HUES6 (cell line): ENCODE measurements around the gene MAP1LC3A.
"Not testable (repeated sequence)": the region's sequence is repeated elsewhere in the genome, so short reads cannot be mapped to it uniquely, and the experiment has no call there.

Experiments used
- H3K27ac ChIP-seq: 2 replicates; pipeline ENCODE4 v1.7.0; 2013; ENCODE audit warnings: low read depth, mild to moderate bottlenecking, low read length, inconsistent platforms
- H3K27me3 ChIP-seq: 2 replicates; pipeline ENCODE4 v1.6.1; 2013; ENCODE audit warnings: low read length; ENCODE audit not compliant: control insufficient read depth, insufficient read depth
- H3K36me3 ChIP-seq: 2 replicates; pipeline ENCODE4 v1.6.1; 2013; ENCODE audit warnings: low read length; ENCODE audit not compliant: control insufficient read depth, insufficient read depth
- H3K4me1 ChIP-seq: 2 replicates; pipeline ENCODE4 v1.6.1; 2013; ENCODE audit warnings: low read length; ENCODE audit not compliant: control insufficient read depth, insufficient read depth
- H3K4me3 ChIP-seq: 2 replicates; pipeline ENCODE4 v1.5.1; 2013; ENCODE audit warnings: low read depth, low read length
- H3K9ac ChIP-seq: one replicate; pipeline ENCODE4 v1.6.1; 2013; ENCODE audit warnings: mild to moderate bottlenecking, low read length
- H3K9me3 ChIP-seq: 2 replicates; pipeline ENCODE4 v1.6.1; 2013; ENCODE audit warnings: low read depth, low read length; ENCODE audit not compliant: control insufficient read depth, insufficient read depth

MAP1LC3A gene

GRCh38 chr20:34558320-34559218 lies at the start of gene MAP1LC3A:
Gene MAP1LC3A (plus strand): TSS chr20:34558718. CDS start chr20:34558869, 151 bp downstream.
- H3K9ac ChIP-seq = peak within 1 kb of the TSS; percentile 66

GRCh38 chr20:34510575-34510974 lies 47.9 kb upstream of the MAP1LC3A start:
- H3K27ac ChIP-seq = no peak overlapping the region
- no peaks in the 10 kb centered on the region for H3K9me3 ChIP-seq
- no peak overlapping the region for H3K4me3 ChIP-seq
- peaks cover 36% of the 10 kb centered on the region for H3K36me3 ChIP-seq
- no peaks in the 10 kb centered on the region for H3K27me3 ChIP-seq
- no peak overlapping the region for H3K9ac ChIP-seq
- H3K4me1 ChIP-seq = 0 out of 2 replicates have a peak, but pooled peaks cover 4% of the 10 kb centered on the region

More at GRCh38 chr20:34558320-34559218, at the start of gene MAP1LC3A:
- H3K4me1 ChIP-seq = no peaks in the 10 kb centered on the region
- peak within 1 kb of the TSS; percentile 78 for H3K4me3 ChIP-seq
- H3K27me3 ChIP-seq = no peaks in the 10 kb centered on the region
- H3K36me3 ChIP-seq = 0 out of 2 replicates have a peak, but pooled peaks cover 3% of the 10 kb centered on the region
- H3K9me3 ChIP-seq = no peaks in the 10 kb centered on the region
- peak within 1 kb of the TSS; percentile 62; the same call in 1 of the 2 replicates for H3K27ac ChIP-seq

- no peaks in the 10 kb centered on the region for H3K9me3 ChIP-seq
- H3K27me3 ChIP-seq = no peaks in the 10 kb centered on the region
- H3K4me3 ChIP-seq = no peak overlapping the region
- 0 out of 2 replicates have a peak, but pooled peaks cover 4% of the 10 kb centered on the region for H3K4me1 ChIP-seq
- no peak overlapping the region for H3K27ac ChIP-seq
- peaks cover 24% of the 10 kb centered on the region for H3K36me3 ChIP-seq
- H3K9ac ChIP-seq = no peak overlapping the region
These were observed 46.6 kb upstream of the MAP1LC3A start for GRCh38 chr20:34511891-34512265.

- Histone ChIP-seq H3K27ac (no peak overlapping the region), H3K9ac (no peak overlapping the region), H3K27me3 (no peaks in the 10 kb centered on the region), H3K36me3 (peaks cover 22% of the 10 kb centered on the region), H3K4me1 (0 out of 2 replicates have a peak, but pooled peaks cover 4% of the 10 kb centered on the region), H3K9me3 (no peaks in the 10 kb centered on the region), H3K4me3 (no peak overlapping the region)
These were observed 46.1 kb upstream of the MAP1LC3A start for GRCh38 chr20:34512266-34512954.

GRCh38 chr20:34512955-34513419 lies 45.5 kb upstream of the MAP1LC3A start:
- Histone ChIP-seq H3K27ac (no peak overlapping the region), H3K9ac (no peak overlapping the region), H3K4me3 (no peak overlapping the region), H3K36me3 (peaks cover 17% of the 10 kb centered on the region), H3K9me3 (no peaks in the 10 kb centered on the region), H3K4me1 (0 out of 2 replicates have a peak, but pooled peaks cover 4% of the 10 kb centered on the region), H3K27me3 (no peaks in the 10 kb centered on the region)

- H3K4me3 ChIP-seq, H3K4me1 ChIP-seq, H3K27ac ChIP-seq, H3K27me3 ChIP-seq, H3K36me3 ChIP-seq, H3K9me3 ChIP-seq, H3K9ac ChIP-seq: not testable (repeated sequence)
These were observed 44.5 kb upstream of the MAP1LC3A start for GRCh38 chr20:34514034-34514433.

GRCh38 chr20:34514897-34515483 lies 43.5 kb upstream of the MAP1LC3A start:
- H3K4me3 ChIP-seq = peak overlapping the region; percentile 98
- H3K9ac ChIP-seq = peak overlapping the region; percentile 89
- H3K27me3 ChIP-seq = no peaks in the 10 kb centered on the region
- H3K9me3 ChIP-seq = no peaks in the 10 kb centered on the region
- peaks cover 11% of the 10 kb centered on the region; the same call in 1 of the 2 replicates for H3K36me3 ChIP-seq
- H3K27ac ChIP-seq = no peak overlapping the region
- 0 out of 2 replicates have a peak, but pooled peaks cover 4% of the 10 kb centered on the region for H3K4me1 ChIP-seq

- H3K4me3 ChIP-seq = peak overlapping the region; percentile 98
- H3K9me3 ChIP-seq = no peaks in the 10 kb centered on the region
- no peaks in the 10 kb centered on the region for H3K27me3 ChIP-seq
- peak overlapping the region; percentile 89 for H3K9ac ChIP-seq
- peak overlapping the region; percentile 84; the same call in 1 of the 2 replicates for H3K27ac ChIP-seq
- H3K36me3 ChIP-seq = peaks cover 8% of the 10 kb centered on the region; the same call in 1 of the 2 replicates
- 0 out of 2 replicates have a peak, but pooled peaks cover 4% of the 10 kb centered on the region for H3K4me1 ChIP-seq
These were observed 42.9 kb upstream of the MAP1LC3A start for GRCh38 chr20:34515484-34516246.

- peaks cover 7% of the 10 kb centered on the region; the same call in 1 of the 2 replicates for H3K36me3 ChIP-seq
- H3K9me3 ChIP-seq = no peaks in the 10 kb centered on the region
- peak within 1 kb of the TSS; percentile 89 for H3K9ac ChIP-seq
- H3K27ac ChIP-seq = peak within 1 kb of the TSS; percentile 84
- H3K4me1 ChIP-seq = 0 out of 2 replicates have a peak, but pooled peaks cover 4% of the 10 kb centered on the region
- H3K27me3 ChIP-seq = no peaks in the 10 kb centered on the region
- peak within 1 kb of the TSS; percentile 98 for H3K4me3 ChIP-seq
These were observed 42.0 kb upstream of the MAP1LC3A start, which contains the start of gene DYNLRB1 for GRCh38 chr20:34516247-34517113. Gene DYNLRB1 (plus strand): TSS chr20:34516422. CDS start chr20:34516459, 37 bp downstream.
